Measurements from ENCODE around the gene USP46.

Gene USP46

GRCh38 chr4:52689096-52689495 is 30.0 kb upstream of the USP46 start:
- Mint-ChIP-seq H3K4me1 (no peaks in the 10 kb centered on the region), H3K4me3 (no peak overlapping the region), H3K9me3 (peaks cover 25% of the 10 kb centered on the region), H3K27ac (no peak overlapping the region), H3K27me3 (ENCODE audit: low read depth, poor library complexity) (peaks cover 10% of the 10 kb centered on the region), H3K36me3 (ENCODE audit: low read depth) (peaks cover 14% of the 10 kb centered on the region)
- DNase-seq: no peak
- TF ChIP-seq CTCF (IDR thresholded peaks at IDR 0.05): no peak

DNA sequence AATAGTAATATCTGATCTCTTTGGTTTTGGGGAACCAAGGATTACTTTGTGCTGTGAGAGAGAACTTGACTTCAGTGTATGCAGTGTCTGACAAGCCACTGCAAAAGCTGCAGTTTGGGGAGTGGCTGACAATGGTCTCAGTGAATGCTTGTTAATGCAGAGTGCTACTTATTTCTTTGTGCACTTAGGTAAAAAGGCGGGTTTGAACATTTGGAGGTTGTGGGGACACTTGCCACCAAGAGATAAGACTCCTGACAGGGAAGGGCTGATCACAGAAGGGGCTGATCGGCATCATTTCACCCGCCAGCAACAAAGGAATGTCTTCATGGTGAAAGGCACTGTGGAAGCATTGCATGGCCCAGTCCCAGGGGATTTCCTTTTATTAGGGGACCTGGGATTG is 28.6 kb upstream of the USP46 start:
- no peaks in the 10 kb centered on the region for H3K4me1 Mint-ChIP-seq
- no peak overlapping the region for H3K4me3 Mint-ChIP-seq
- no peaks in the 10 kb centered on the region for H3K36me3 Mint-ChIP-seq (ENCODE audit: low read depth)
- H3K27me3 Mint-ChIP-seq (ENCODE audit: low read depth, poor library complexity): peaks cover 5% of the 10 kb centered on the region
- H3K9me3 Mint-ChIP-seq: peaks cover 11% of the 10 kb centered on the region
- H3K27ac Mint-ChIP-seq: no peak overlapping the region
- TF ChIP-seq CTCF (IDR thresholded peaks at IDR 0.05): no peak
- no peak for DNase-seq

DNA sequence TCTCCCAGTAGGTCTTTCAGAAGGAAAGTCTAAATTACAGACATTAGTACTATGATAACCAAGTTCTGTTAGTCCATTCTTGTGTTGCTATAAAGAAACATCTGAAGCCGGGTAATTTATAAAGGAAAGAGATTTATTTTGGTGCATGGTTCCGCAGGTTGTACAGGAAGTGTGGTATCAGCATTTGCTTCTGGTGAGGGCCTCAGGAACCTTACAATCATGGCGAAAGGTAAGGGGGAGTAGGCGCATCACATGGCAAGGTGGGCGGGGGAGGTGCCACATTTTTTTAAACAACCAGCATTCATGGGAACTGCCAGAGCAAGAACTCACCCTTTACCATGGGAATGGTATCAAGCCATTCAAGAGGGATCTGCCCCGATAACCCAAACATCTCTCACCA is 26.2 kb upstream of the USP46 start:
- TF ChIP-seq CTCF (IDR thresholded peaks at IDR 0.05): no peak
- DNase-seq: no peak
- Mint-ChIP-seq H3K36me3 (ENCODE audit: low read depth) (no peaks in the 10 kb centered on the region), H3K27ac (no peak overlapping the region), H3K9me3 (no peaks in the 10 kb centered on the region), H3K4me3 (no peak overlapping the region), H3K27me3 (ENCODE audit: low read depth, poor library complexity) (peaks cover 5% of the 10 kb centered on the region), H3K4me1 (no peaks in the 10 kb centered on the region)

- no peak for DNase-seq
- TF ChIP-seq CTCF (IDR thresholded peaks at IDR 0.05): no peak
- Mint-ChIP-seq H3K4me3 (no peak overlapping the region), H3K9me3 (no peaks in the 10 kb centered on the region), H3K27ac (no peak overlapping the region), H3K36me3 (ENCODE audit: low read depth) (no peaks in the 10 kb centered on the region), H3K4me1 (no peaks in the 10 kb centered on the region), H3K27me3 (ENCODE audit: low read depth, poor library complexity) (peaks cover 5% of the 10 kb centered on the region)
Observed at GRCh38 chr4:52684896-52685295, 25.8 kb upstream of the USP46 start.

GRCh38 chr4:52680381-52680780 is 21.3 kb upstream of the USP46 start:
- no peak for DNase-seq
- Mint-ChIP-seq H3K4me3 (no peak overlapping the region), H3K36me3 (ENCODE audit: low read depth) (no peaks in the 10 kb centered on the region), H3K27ac (no peak overlapping the region), H3K4me1 (no peaks in the 10 kb centered on the region), H3K9me3 (no peaks in the 10 kb centered on the region), H3K27me3 (ENCODE audit: low read depth, poor library complexity) (peaks cover 4% of the 10 kb centered on the region)
- no peak for TF ChIP-seq CTCF (IDR thresholded peaks at IDR 0.05)

- Mint-ChIP-seq H3K27ac (no peak overlapping the region), H3K9me3 (no peaks in the 10 kb centered on the region)
- no peak for TF ChIP-seq CTCF (IDR thresholded peaks at IDR 0.05)
Observed at GRCh38 chr4:52676536-52676935, 17.4 kb upstream of the USP46 start.

More at GRCh38 chr4:52676536-52676935, 17.4 kb upstream of the USP46 start:
- Mint-ChIP-seq H3K27me3 (ENCODE audit: low read depth, poor library complexity) (peaks cover 4% of the 10 kb centered on the region), H3K4me3 (no peak overlapping the region), H3K4me1 (no peaks in the 10 kb centered on the region), H3K36me3 (ENCODE audit: low read depth) (no peaks in the 10 kb centered on the region)
- no peak for DNase-seq
